Fibroblast of gingiva (primary cell): Measurements from ENCODE around the gene TRIM44.
A peak's percentile ranks its signal among the peaks of the same experiment; 100 is the strongest.

Source experiments
- DNase-seq: peaks from one replicate; pipeline ENCODE4 v3.0.0-alpha.2; 2011; ENCODE audit warnings: low read depth

The TRIM44 gene

GRCh38 chr11:35717520-35717919 is 54.9 kb downstream of the TRIM44 start:
- DNase-seq: no peak

- no peak for DNase-seq
Measured at GRCh38 chr11:35721651-35722282, 59.2 kb downstream of the TRIM44 start.

- no peak for DNase-seq
Measured at GRCh38 chr11:35722641-35723040, 60.1 kb downstream of the TRIM44 start.

- DNase-seq: no peak
Measured at GRCh38 chr11:35723493-35723892, 60.9 kb downstream of the TRIM44 start.

GRCh38 chr11:35723913-35724312 is 61.3 kb downstream of the TRIM44 start:
- DNase-seq: no peak

GRCh38 chr11:35725885-35726284 is 63.3 kb downstream of the TRIM44 start:
- DNase-seq: peak; percentile 50

GRCh38 chr11:35727140-35727539 is 64.6 kb downstream of the TRIM44 start:
- no peak for DNase-seq

GRCh38 chr11:35730254-35730653 is 67.7 kb downstream of the TRIM44 start:
- no peak for DNase-seq

GRCh38 chr11:35734669-35735410 is 72.3 kb downstream of the TRIM44 start:
- DNase-seq: no peak

GRCh38 chr11:35735411-35735810 is 72.8 kb downstream of the TRIM44 start:
- no peak for DNase-seq

- DNase-seq: no peak
Measured at GRCh38 chr11:35735903-35736302, 73.3 kb downstream of the TRIM44 start.

GRCh38 chr11:35736952-35737351 is 74.4 kb downstream of the TRIM44 start:
- DNase-seq: no peak

- no peak for DNase-seq
Measured at GRCh38 chr11:35740061-35740799, 77.7 kb downstream of the TRIM44 start.

- no peak for DNase-seq
Measured at GRCh38 chr11:35742707-35743454, 80.3 kb downstream of the TRIM44 start.

- DNase-seq: peak; percentile 38
Measured at GRCh38 chr11:35746356-35747153, 84.0 kb downstream of the TRIM44 start.

- DNase-seq: no peak
Measured at GRCh38 chr11:35747668-35748067, 85.1 kb downstream of the TRIM44 start.

- no peak for DNase-seq
Measured at GRCh38 chr11:35748644-35749043, 86.1 kb downstream of the TRIM44 start.

GRCh38 chr11:35750315-35750714 is 87.7 kb downstream of the TRIM44 start:
- DNase-seq: no peak

- no peak for DNase-seq
Measured at GRCh38 chr11:35750981-35751663, 88.5 kb downstream of the TRIM44 start.

- no peak for DNase-seq
Measured at GRCh38 chr11:35751664-35752061, 89.1 kb downstream of the TRIM44 start.

- DNase-seq: no peak
Measured at GRCh38 chr11:35752115-35752514, 89.5 kb downstream of the TRIM44 start.
